ENCODE results near the gene NXPH1. TPM values are rescaled to one million over a fixed set of nuclear protein-coding genes. Genes with fewer than 3 reads are reported as not detected.

NXPH1 gene
- total RNA-seq, 3 donors from 2014 or later (not counting 1 experiment from before 2014, with no cell fraction given), result not detected

DNA sequence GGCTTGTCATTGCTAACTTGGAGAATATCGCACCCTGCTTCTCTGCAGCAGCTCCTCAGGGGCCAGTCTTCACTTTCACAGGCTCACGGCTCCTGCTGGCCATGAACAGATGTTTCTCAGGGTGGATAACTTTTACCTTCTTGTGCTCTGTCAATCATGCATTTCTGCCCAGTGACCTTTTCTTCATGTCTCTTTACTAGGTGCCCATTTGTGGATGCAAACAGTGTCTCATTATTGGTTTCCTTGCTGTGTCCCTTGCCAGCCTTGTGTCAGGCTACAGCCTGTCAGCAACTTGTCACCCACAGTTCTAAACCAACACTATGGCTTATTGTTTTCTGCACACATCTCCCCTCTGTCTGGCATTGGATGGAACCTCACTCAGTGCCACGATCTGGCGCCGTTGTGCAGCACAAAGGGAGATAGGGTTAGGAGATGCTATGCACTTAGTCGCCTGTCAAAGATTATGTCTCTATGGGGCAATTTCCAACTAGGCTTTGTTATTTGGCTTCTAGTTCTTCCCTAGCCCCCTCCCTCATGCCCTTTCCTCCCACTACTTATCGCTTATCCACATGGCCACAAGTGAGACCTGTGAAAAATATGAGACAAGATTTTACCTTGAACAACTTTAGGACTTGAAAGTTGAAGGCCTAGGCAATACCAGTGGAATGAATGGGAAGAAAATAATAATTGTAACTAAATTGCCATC is 45.7 kb upstream of the NXPH1 start:
- Mint-ChIP-seq H3K4me1 (no peaks in the 10 kb centered on the region), H3K9me3 (no peaks in the 10 kb centered on the region), H3K4me3 (no peak overlapping the region), H3K27me3 (ENCODE audit: low read depth in 2 of 2) (peaks cover 6 to 33% of the 10 kb centered on the region in 2 donors), H3K27ac (no peak overlapping the region), H3K36me3 (no peaks in the 10 kb centered on the region)
- ATAC-seq, result no peak
- no peak for DNase-seq
- Histone ChIP-seq H3K4me3 (ENCODE audit: low read length) (no peak overlapping the region), H3K4me1 (ENCODE audit: control insufficient read depth, insufficient read depth, low read length) (no peaks in the 10 kb centered on the region), H3K27me3 (ENCODE audit: control insufficient read depth, insufficient read depth, low read length) (no peaks in the 10 kb centered on the region), H3K27ac (ENCODE audit: low read length) (no peak overlapping the region), H3K36me3 (ENCODE audit: control insufficient read depth, insufficient read depth, low read length) (no peaks in the 10 kb centered on the region), H3K9me3 (ENCODE audit: control insufficient read depth, insufficient read depth, low read length) (no peaks in the 10 kb centered on the region)
- WGBS (ENCODE audit: insufficient coverage), result 87% methylated on average over 3 of the region's 7 CpGs
- intact Hi-C loops (cut with micrococcal nuclease), result no loop called here
- TF ChIP-seq, protein P1, sequence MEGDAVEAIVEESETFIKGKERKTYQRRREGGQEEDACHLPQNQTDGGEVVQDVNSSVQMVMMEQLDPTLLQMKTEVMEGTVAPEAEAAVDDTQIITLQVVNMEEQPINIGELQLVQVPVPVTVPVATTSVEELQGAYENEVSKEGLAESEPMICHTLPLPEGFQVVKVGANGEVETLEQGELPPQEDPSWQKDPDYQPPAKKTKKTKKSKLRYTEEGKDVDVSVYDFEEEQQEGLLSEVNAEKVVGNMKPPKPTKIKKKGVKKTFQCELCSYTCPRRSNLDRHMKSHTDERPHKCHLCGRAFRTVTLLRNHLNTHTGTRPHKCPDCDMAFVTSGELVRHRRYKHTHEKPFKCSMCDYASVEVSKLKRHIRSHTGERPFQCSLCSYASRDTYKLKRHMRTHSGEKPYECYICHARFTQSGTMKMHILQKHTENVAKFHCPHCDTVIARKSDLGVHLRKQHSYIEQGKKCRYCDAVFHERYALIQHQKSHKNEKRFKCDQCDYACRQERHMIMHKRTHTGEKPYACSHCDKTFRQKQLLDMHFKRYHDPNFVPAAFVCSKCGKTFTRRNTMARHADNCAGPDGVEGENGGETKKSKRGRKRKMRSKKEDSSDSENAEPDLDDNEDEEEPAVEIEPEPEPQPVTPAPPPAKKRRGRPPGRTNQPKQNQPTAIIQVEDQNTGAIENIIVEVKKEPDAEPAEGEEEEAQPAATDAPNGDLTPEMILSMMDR (IDR thresholded peaks at IDR 0.05), result no peak

DNA sequence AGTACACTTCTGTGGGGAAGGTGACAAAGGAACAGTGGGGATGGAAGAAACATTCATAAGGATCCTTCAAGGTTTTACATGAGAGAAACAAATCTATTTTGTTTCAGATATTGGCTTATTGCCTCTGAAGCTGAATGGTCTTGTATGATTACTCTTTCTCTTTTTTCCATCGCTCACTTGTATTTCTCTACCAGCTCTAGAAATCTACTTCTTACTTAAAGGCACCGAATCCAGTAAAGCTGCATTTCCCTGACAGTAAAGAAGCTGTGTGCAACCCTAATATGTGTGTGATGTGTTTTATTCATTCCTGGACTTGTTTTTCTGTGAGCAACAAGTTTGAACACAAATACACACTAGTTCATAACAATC is 45.2 kb upstream of the NXPH1 start:
- intact Hi-C loops (cut with micrococcal nuclease), result no loop called here
- Mint-ChIP-seq H3K27me3 (ENCODE audit: low read depth in 2 of 2) (peaks cover 6 to 33% of the 10 kb centered on the region in 2 donors), H3K4me3 (no peak overlapping the region), H3K4me1 (no peaks in the 10 kb centered on the region), H3K27ac (no peak overlapping the region), H3K36me3 (no peaks in the 10 kb centered on the region), H3K9me3 (no peaks in the 10 kb centered on the region)
- ATAC-seq, result no peak
- WGBS (ENCODE audit: insufficient coverage), result 100% methylated on average over 1 of the region's 2 CpGs
- TF ChIP-seq, protein P1 (IDR thresholded peaks at IDR 0.05), result no peak
- Histone ChIP-seq H3K27me3 (ENCODE audit: control insufficient read depth, insufficient read depth, low read length) (no peaks in the 10 kb centered on the region), H3K4me1 (ENCODE audit: control insufficient read depth, insufficient read depth, low read length) (no peaks in the 10 kb centered on the region), H3K9me3 (ENCODE audit: control insufficient read depth, insufficient read depth, low read length) (no peaks in the 10 kb centered on the region), H3K36me3 (ENCODE audit: control insufficient read depth, insufficient read depth, low read length) (no peaks in the 10 kb centered on the region), H3K27ac (ENCODE audit: low read length) (no peak overlapping the region), H3K4me3 (ENCODE audit: low read length) (no peak overlapping the region)
- no peak for DNase-seq

DNA sequence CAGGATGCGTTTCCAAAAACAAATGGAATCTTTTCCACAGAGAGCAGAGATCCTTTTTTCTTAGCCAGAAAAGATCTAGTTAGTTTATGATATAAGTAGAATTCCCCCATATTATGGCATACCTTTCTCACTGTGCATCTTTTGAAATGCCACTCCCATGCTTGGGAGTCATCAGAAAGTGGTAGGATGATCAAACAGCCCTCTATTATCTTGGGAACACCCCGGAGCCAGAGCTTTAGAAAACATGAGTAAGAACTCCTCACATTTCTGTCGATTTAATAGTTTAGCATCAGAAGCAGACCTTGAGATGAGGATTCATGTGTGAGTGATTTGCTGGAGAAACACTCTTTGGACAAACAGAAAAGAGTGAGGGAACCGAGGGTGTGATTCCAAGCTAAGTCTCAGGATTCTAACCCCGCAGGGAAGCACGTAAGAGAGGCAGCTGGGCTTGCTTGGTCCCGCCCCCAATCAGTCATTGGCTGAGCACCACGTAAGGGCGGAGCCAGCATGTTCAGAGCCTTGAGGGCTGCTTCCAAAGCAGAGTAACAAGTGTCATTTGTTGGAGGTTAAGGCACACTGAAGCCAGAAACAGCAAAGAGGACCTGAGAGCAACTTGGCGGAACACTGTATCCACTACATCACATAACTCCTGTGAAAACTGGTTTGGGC is 43.7 kb upstream of the NXPH1 start:
- no peaks in the 10 kb centered on the region for H3K36me3 ChIP-seq (ENCODE audit: control insufficient read depth, insufficient read depth, low read length)
- Mint-ChIP-seq H3K4me3 (no peak overlapping the region), H3K27ac (no peak overlapping the region), H3K4me1 (no peaks in the 10 kb centered on the region), H3K27me3 (ENCODE audit: low read depth in 2 of 2) (peaks cover 6 to 26% of the 10 kb centered on the region in 2 donors), H3K36me3 (no peaks in the 10 kb centered on the region), H3K9me3 (no peaks in the 10 kb centered on the region)
- ATAC-seq (no peak), DNase-seq (no peak)
- H3K4me1 ChIP-seq (ENCODE audit: control insufficient read depth, insufficient read depth, low read length), result no peaks in the 10 kb centered on the region
- no peak overlapping the region for H3K27ac ChIP-seq (ENCODE audit: low read length)
- intact Hi-C loops (cut with micrococcal nuclease), result no loop called here
- WGBS (ENCODE audit: insufficient coverage), result 78% methylated on average over 9 of the region's 10 CpGs
- no peaks in the 10 kb centered on the region for H3K27me3 ChIP-seq (ENCODE audit: control insufficient read depth, insufficient read depth, low read length)
- H3K9me3 ChIP-seq (ENCODE audit: control insufficient read depth, insufficient read depth, low read length), result no peaks in the 10 kb centered on the region
- TF ChIP-seq, protein P1 (IDR thresholded peaks at IDR 0.05), result no peak
- no peak overlapping the region for H3K4me3 ChIP-seq (ENCODE audit: low read length)

Data from natural killer cell (primary cell).